Cardiac ventricle fibroblast (primary cell): Measurements from ENCODE around the gene IGFL4. TPM values are rescaled to one million over a fixed set of nuclear protein-coding genes. Genes with fewer than 3 reads are reported as not detected.

Experiments used
- total RNA-seq: library from RNA; depleted of rRNA; stranded (reverse); fragments of >200 nt; gene quantifications from 2 replicates; pipeline ENCODE4 v1.2.3, GENCODE V29; 2015

IGFL4 gene
- total RNA-seq = not detected in 2 replicates

GRCh38 chr19:46040952-46041500 is at the start of gene IGFL4:
TSS of gene IGFL4 (minus strand) at chr19:46041002. CDS start at chr19:46040962, 40 bp downstream.

DNA sequence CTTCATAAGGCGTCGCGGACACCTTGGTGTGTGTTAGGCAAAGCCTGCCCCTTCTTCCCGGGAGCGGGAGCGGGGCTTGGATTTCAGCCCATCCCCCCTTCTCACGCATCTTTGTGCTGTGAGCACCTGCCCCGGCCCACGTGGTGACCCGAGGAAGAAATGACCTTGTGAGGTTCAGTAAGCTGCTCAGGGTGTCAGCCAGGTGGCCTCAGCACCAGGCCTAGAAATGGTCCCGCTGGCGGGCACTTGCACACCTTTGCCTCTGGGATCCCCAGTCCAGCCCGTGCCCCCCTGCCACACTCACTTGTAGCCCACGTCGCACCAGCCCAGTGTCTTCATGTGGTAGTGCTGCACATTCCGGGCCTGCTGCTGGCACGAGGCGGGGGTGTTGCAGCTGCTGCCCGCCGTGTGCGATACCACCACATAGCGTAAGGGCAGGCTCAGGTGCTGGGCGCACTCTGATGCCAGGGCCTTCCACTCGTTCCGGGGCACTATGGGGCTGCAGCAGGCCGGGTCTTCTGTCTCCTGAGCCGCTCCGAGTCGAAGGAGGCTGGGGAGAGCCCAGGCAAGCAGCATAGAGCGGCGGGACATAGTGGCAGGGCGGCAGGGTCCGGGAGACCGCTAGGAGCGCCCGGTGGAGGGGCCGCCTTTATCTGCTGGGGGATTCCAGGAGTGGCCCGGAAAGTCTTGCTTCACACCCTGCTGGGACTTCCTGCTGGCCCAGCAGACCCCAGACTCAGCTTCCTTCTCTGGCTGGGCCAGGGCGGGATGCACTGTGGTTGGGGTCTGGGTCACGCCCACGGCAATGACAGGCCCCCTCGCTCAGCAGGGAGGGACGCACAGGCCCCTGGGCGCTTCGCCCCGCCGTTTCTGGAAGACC is 18.1 kb downstream of the IGFL4 start, which contains the start of gene PGLYRP1:
Gene PGLYRP1, minus strand, starts transcription at position 623 of the 880 bp plus-strand sequence. Its CDS starts 32 bp downstream, at position 591.

DNA sequence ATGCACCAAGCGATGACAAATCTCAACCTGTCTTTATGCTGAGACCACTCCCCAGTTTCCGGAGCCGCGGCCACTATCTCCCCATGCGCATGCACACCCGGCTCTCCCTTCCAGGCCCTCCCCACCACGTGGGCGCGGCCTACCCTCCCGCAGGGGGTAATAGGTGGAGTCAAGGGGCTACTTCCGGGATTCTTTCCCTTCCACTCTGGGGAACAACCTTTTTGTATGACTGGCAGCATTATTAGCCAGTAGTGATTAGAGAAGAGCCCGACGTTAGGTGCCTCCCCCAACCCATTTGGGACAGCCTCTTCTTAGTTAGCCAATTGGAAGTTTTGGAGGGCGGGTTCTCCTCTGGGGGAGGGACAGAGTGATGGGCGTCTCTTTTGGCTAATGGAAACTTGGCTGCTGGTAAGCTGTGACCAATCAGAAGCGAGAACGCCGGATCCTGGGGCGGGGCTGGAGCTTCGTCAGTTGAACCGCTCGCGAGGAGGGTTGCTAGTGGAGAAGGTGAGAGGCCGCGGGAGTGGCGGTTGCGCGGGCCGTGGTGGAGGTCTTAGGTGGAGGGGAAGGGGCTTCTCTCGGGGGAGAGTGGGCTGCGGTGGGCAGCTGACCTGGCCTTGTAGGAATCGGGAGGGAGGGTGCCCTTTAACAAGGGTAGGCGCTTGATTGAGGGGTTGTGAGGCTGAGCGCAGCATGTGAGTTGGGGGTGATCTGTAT is 45.6 kb downstream of the IGFL4 start, which contains the start of gene CCDC61:
Gene CCDC61, plus strand, starts transcription at position 470 of the 717 bp plus-strand sequence. CDS start 7,552 bp downstream, outside the sequence.

Other genes with a start within 250 kb of the IGFL4 start
- gene DMWD, start 248.2 kb downstream of the IGFL4 start, total RNA-seq = 18.8 and 19.0 TPM in 2 replicates
- not detected in 2 replicates for gene RSPH6A, start 225.7 kb downstream of the IGFL4 start, total RNA-seq
- 25.6 and 31.4 TPM in 2 replicates for gene SYMPK, start 177.9 kb downstream of the IGFL4 start, total RNA-seq
- gene FOXA3, start 176.7 kb downstream of the IGFL4 start, total RNA-seq = not detected in 2 replicates
- 30.3 and 30.5 TPM in 2 replicates for gene IRF2BP1, start 154.9 kb downstream of the IGFL4 start, total RNA-seq
- 3.7 and 4.0 TPM in 2 replicates for gene MYPOP, start 138.4 kb downstream of the IGFL4 start, total RNA-seq
- not detected in 2 replicates for gene NANOS2, start 126.2 kb downstream of the IGFL4 start, total RNA-seq
- gene NOVA2, start 67.1 kb downstream of the IGFL4 start, total RNA-seq = 0.24 and 0.31 TPM in 2 replicates
- gene CCDC61, start 45.5 kb downstream of the IGFL4 start, total RNA-seq = 8.8 and 9.6 TPM in 2 replicates
- not detected in 2 replicates for gene PGLYRP1, start 17.9 kb downstream of the IGFL4 start, total RNA-seq
- gene IGFL3, start 83.7 kb upstream of the IGFL4 start, total RNA-seq = not detected in 2 replicates
- not detected in 2 replicates for gene IGFL2, start 107.2 kb upstream of the IGFL4 start, total RNA-seq
- not detected in 2 replicates for gene IGFL1, start 188.7 kb upstream of the IGFL4 start, total RNA-seq